Prostate gland (tissue), 2 donors: ENCODE data around the gene NPDC1. TPM values are rescaled to one million over a fixed set of nuclear protein-coding genes. Genes with fewer than 3 reads are reported as not detected.
A peak's percentile ranks its signal among the peaks of the same experiment; 100 is the strongest.

Source experiments
- DNase-seq: peaks from one replicate; pipeline ENCODE4 v3.0.0-alpha.2; 2019; ENCODE audit warnings: low spot score
- H3K27ac ChIP-seq, 2 donors: fragments of 200-600 bp; sonication (generic); 2 replicates each; pipeline ENCODE4 v1.5.1; 2017 to 2019
- H3K27me3 ChIP-seq: fragments of 200-600 bp; sonication (generic); replicated peaks from 2 replicates; pipeline ENCODE4 v1.5.1; 2019; ENCODE audit not compliant: insufficient read depth
- H3K36me3 ChIP-seq, 2 donors: fragments of 200-600 bp; sonication (generic); 1 replicate in 1 of 2; 2 replicates in 1 of 2; pipeline versions ENCODE4 v1.5.1 to v1.8.1; 2017 to 2019
- H3K4me1 ChIP-seq: fragments of 200-600 bp; sonication (generic); replicated peaks from 2 replicates; pipeline ENCODE4 v1.5.1; 2019
- H3K4me3 ChIP-seq, 2 donors: fragments of 200-600 bp; sonication (generic); 2 replicates each; pipeline ENCODE4 v1.5.1; 2017 to 2019
- H3K9me3 ChIP-seq: fragments of 200-600 bp; sonication (generic); 2 replicates; pipeline ENCODE4 v1.5.1; 2017
- POLR2A ChIP-seq: fragments of 450-650 bp; IDR thresholded peaks from one replicate; pipeline ENCODE4 v1.6.1; 2016; ENCODE audit warnings: antibody characterized with exemption, mild to moderate bottlenecking
- POLR2AphosphoS5 ChIP-seq: sonication (generic); formaldehyde crosslinking; IDR thresholded peaks from one replicate; pipeline ENCODE4 v1.6.1; 2017; ENCODE audit warnings: antibody characterized with exemption
- WGBS: methylation state at CpG from one replicate; pipeline ENCODE4 v1.1.5; 2018; 5-methylcytosine and 5-hydroxymethylcytosine counted together
- intact Hi-C: fragments of 100-400 bp; cut with DNase I; formaldehyde crosslinking; loops from one replicate; pipeline ENCODE4 v1.14.2; 2022
- total RNA-seq, 2 donors: library from RNA; depleted of rRNA; stranded (reverse); fragments of >200 nt; gene quantifications; one replicate each; pipeline ENCODE4 v1.1.0, GENCODE V29; 2016
- TF ChIP-seq, protein P1 (sequence below), 4 experiments: fragments of 200-600 bp in 2 of 4; fragments of 450-650 bp in 2 of 4; sonication (generic) in 2 of 4; IDR thresholded peaks; 1 replicate in 3 of 4; 2 replicates in 1 of 4; pipeline ENCODE4 v1.5.1; 2016 to 2019; ENCODE audit warnings: antibody characterized with exemption in 4 of 4, mild to moderate bottlenecking in 2 of 4, moderate library complexity in 2 of 4

The NPDC1 gene
- total RNA-seq, 2 donors from 2014 or later: 384 to 427 TPM

DNA sequence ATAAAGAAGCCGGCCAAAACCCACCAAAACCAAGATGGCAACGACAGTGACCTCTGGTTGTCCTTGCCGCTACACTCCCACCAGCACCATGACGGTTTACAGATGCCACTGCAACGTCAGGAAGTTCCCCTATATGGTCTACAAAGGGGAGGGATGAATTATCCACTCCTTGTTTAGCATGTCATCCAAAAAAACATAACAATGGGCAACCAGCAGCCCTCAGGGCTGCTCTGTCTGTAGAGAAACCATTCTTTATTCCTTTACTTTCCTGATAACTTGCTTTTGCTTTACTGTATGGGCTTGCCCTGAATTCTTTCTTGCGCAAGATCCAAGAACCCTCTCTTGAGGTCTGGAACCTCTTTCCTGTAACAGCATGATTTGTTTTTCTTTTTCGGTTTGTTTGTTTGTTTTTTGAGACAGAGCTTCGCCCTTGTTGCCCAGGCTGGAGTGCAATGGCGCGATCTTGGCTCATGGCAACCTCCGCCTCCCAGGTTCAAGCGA, 29.3 kb upstream of the NPDC1 start:
- Histone ChIP-seq H3K27ac (no peak overlapping the region), H3K4me3 (no peak overlapping the region), H3K4me1 (peaks cover 6% of the 10 kb centered on the region), H3K9me3 (no peaks in the 10 kb centered on the region), H3K27me3 (no peaks in the 10 kb centered on the region), H3K36me3 (no peaks in the 10 kb centered on the region)
- intact Hi-C loops: no loop called here
- DNase-seq: no peak
- WGBS: 81% methylated on average over 12 of the region's 12 CpGs
- no peak for TF ChIP-seq POLR2AphosphoS5
- TF ChIP-seq, protein P1, sequence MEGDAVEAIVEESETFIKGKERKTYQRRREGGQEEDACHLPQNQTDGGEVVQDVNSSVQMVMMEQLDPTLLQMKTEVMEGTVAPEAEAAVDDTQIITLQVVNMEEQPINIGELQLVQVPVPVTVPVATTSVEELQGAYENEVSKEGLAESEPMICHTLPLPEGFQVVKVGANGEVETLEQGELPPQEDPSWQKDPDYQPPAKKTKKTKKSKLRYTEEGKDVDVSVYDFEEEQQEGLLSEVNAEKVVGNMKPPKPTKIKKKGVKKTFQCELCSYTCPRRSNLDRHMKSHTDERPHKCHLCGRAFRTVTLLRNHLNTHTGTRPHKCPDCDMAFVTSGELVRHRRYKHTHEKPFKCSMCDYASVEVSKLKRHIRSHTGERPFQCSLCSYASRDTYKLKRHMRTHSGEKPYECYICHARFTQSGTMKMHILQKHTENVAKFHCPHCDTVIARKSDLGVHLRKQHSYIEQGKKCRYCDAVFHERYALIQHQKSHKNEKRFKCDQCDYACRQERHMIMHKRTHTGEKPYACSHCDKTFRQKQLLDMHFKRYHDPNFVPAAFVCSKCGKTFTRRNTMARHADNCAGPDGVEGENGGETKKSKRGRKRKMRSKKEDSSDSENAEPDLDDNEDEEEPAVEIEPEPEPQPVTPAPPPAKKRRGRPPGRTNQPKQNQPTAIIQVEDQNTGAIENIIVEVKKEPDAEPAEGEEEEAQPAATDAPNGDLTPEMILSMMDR (IDR thresholded peaks at IDR 0.05): no peak
- no peak for TF ChIP-seq POLR2A

DNA sequence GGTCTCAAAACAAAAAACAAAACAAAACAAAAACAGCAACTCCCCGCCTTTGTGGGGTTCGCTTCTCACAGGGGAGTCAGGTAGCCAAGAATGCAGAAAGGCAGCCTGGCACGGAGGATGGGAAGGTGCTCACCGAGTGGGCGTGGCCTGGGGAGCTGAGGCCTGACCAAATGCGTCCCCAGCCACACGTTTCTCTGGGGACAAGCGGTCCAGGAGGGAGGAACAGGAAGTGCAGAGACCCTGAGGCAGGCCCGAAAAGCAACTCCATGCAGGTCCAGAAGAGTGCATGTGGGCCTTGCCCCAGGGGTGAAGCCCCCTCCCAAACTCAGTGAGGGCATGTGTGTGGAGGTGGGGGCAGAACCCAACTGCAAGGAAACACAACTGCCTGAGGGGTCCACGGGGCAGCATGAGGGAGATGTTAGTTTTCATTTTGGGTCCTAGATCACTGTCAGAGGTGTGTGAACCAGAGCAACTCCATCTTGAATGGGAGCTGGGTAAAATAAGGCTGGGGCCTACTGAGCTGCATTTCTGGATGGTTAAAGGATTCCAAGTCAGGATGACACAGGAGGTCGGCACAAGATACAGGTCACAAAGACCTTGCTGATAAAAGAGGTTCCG, 28.8 kb upstream of the NPDC1 start:
- no peak for DNase-seq
- H3K4me1 ChIP-seq: peaks cover 6% of the 10 kb centered on the region
- no peaks in the 10 kb centered on the region for H3K27me3 ChIP-seq
- H3K4me3 ChIP-seq: no peak overlapping the region
- H3K27ac ChIP-seq: no peak overlapping the region
- H3K9me3 ChIP-seq: no peaks in the 10 kb centered on the region
- no peaks in the 10 kb centered on the region for H3K36me3 ChIP-seq
- intact Hi-C loops: no loop called here
- TF ChIP-seq, protein P1 (IDR thresholded peaks at IDR 0.05): no peak
- no peak for TF ChIP-seq POLR2A
- no peak for TF ChIP-seq POLR2AphosphoS5
- WGBS: 86% methylated on average over 12 of the region's 12 CpGs

DNA sequence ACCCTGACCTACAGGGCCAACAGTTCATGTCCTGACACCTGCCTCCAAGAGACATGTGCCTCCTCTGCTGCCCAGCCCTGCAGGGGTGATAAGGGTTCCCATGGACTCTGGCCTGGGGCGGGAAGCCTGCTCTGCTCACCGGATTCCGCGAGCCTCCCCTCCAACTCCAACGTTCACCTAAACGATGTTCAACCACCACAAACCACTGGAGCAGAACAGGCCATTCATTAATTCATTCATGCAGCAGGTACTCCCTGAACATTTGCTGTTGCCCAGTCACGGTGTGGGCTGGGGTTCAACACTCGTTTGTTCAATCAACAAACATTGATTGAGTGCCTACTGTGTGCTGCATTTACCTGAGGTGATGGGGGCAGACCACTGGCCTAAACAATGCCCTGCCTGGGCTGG, 28.0 kb upstream of the NPDC1 start:
- no peaks in the 10 kb centered on the region for H3K27me3 ChIP-seq
- peaks cover 8% of the 10 kb centered on the region for H3K4me1 ChIP-seq
- intact Hi-C loops: no loop called here
- 83% methylated on average over 8 of the region's 8 CpGs for WGBS
- no peak overlapping the region for H3K27ac ChIP-seq
- no peaks in the 10 kb centered on the region for H3K9me3 ChIP-seq
- H3K4me3 ChIP-seq: no peak overlapping the region
- TF ChIP-seq, protein P1 (IDR thresholded peaks at IDR 0.05): no peak
- no peak for TF ChIP-seq POLR2AphosphoS5
- TF ChIP-seq POLR2A: no peak
- DNase-seq: no peak
- no peaks in the 10 kb centered on the region for H3K36me3 ChIP-seq

- no peaks in the 10 kb centered on the region for H3K27me3 ChIP-seq
- DNase-seq: no peak
- intact Hi-C loops: no loop called here
- no peaks in the 10 kb centered on the region for H3K9me3 ChIP-seq
- peak overlapping the region; percentile 78 to 87 for H3K27ac ChIP-seq
- 87% methylated on average over 2 of the region's 2 CpGs for WGBS
- TF ChIP-seq, protein P1 (IDR thresholded peaks at IDR 0.05): no peak
- TF ChIP-seq POLR2A (no peak), POLR2AphosphoS5 (no peak)
- H3K4me1 ChIP-seq: peaks cover 3% of the 10 kb centered on the region
- H3K4me3 ChIP-seq: no peak overlapping the region
- H3K36me3 ChIP-seq: no peaks in the 10 kb centered on the region
Measured at GRCh38 chr9:137071282-137071681, 25.3 kb upstream of the NPDC1 start.

- H3K27me3 ChIP-seq: no peaks in the 10 kb centered on the region
- intact Hi-C loops: no loop called here
- no peaks in the 10 kb centered on the region for H3K9me3 ChIP-seq
- peaks cover 3% of the 10 kb centered on the region for H3K4me1 ChIP-seq
- H3K36me3 ChIP-seq: no peaks in the 10 kb centered on the region
- DNase-seq: no peak
- 18% methylated on average over 6 of the region's 6 CpGs for WGBS
- TF ChIP-seq, protein P1 (IDR thresholded peaks at IDR 0.05): no peak
- no peak for TF ChIP-seq POLR2AphosphoS5
- TF ChIP-seq POLR2A: no peak
- peak overlapping the region; percentile 78 to 87 for H3K27ac ChIP-seq
- H3K4me3 ChIP-seq: peak overlapping the region; percentile 34 to 41
Measured at GRCh38 chr9:137070906-137071275, 24.9 kb upstream of the NPDC1 start.
